IMR-90 (cell line): ENCODE results near the gene NCKAP5. TPM values are rescaled to one million over a fixed set of nuclear protein-coding genes. Genes with fewer than 3 reads are reported as not detected.

Experiments used
- ATAC-seq: fragments of 200-7000 bp; cut with Tn5 transposase; 2 replicates; pipeline ENCODE4 v1.9.1; 2020; ENCODE audit warnings: low read depth, mild to moderate bottlenecking, moderate library complexity
- BruUV-seq: library from RNA; stranded (reverse); fragments of 400-500 nt; replicated peaks from 2 replicates; lab custom pipeline; 2021; lab: Mats Ljungman, UMichigan
- CTCF ChIA-PET: fragments of 300-600 bp; formaldehyde crosslinking; extraction: SDS; loops from one replicate; lab custom pipeline; 2021; ENCODE audit warnings: antibody characterized with exemption; lab: Yijun Ruan, JAX
- POLR2A ChIA-PET: fragments of 300-600 bp; sonication (Branson Sonifier 250); formaldehyde crosslinking; loops from one replicate; lab custom pipeline; 2022; ENCODE audit warnings: antibody characterized with exemption; ENCODE audit not compliant: unreplicated experiment; lab: Charles Lee
- DNase-seq: peaks from one replicate; pipeline ENCODE4 v3.0.0; 2013
- H2AFZ ChIP-seq: replicated peaks from 2 replicates; pipeline ENCODE3; 2013; ENCODE audit warnings: low read length, mild to moderate bottlenecking; ENCODE audit not compliant: poor library complexity
- H2AK5ac ChIP-seq: 2 replicates; pipeline ENCODE4 v1.6.1; 2013; ENCODE audit warnings: low read depth, low read length, inconsistent platforms
- H2AK9ac ChIP-seq: replicated peaks from 2 replicates; pipeline ENCODE3; 2013; ENCODE audit warnings: mild to moderate bottlenecking, low read depth, low read length, moderate library complexity; ENCODE audit not compliant: poor library complexity
- H2BK120ac ChIP-seq: 2 replicates; pipeline ENCODE4 v1.6.1; 2013; ENCODE audit warnings: low read depth, low read length, inconsistent platforms
- H2BK15ac ChIP-seq: 3 replicates; pipeline ENCODE4 v1.6.1; 2013; ENCODE audit warnings: low read depth, low read length, inconsistent platforms
- H2BK20ac ChIP-seq: 2 replicates; pipeline ENCODE4 v1.6.1; 2013; ENCODE audit warnings: low read depth, mild to moderate bottlenecking, inconsistent platforms, low read length, moderate library complexity
- H2BK5ac ChIP-seq: 2 replicates; pipeline ENCODE4 v1.6.1; 2013; ENCODE audit warnings: mild to moderate bottlenecking, low read depth, low read length, inconsistent platforms; ENCODE audit not compliant: poor library complexity, severe bottlenecking
- H3K14ac ChIP-seq: replicated peaks from 2 replicates; pipeline ENCODE4 v1.6.1; 2013; ENCODE audit warnings: low read depth, low read length, inconsistent platforms
- H3K18ac ChIP-seq: 2 replicates; pipeline ENCODE4 v1.6.1; 2013; ENCODE audit warnings: low read depth, low read length, control low read depth
- H3K23ac ChIP-seq: 2 replicates; pipeline ENCODE4 v1.6.1; 2013; ENCODE audit warnings: low read depth, low read length, inconsistent platforms
- H3K27ac ChIP-seq: 2 replicates; pipeline ENCODE4 v1.5.1; 2013; ENCODE audit warnings: mild to moderate bottlenecking, control low read depth, low read length; ENCODE audit not compliant: insufficient read depth
- H3K27me3 ChIP-seq: 2 replicates; pipeline ENCODE4 v1.6.1; 2013; ENCODE audit warnings: low read length; ENCODE audit not compliant: control insufficient read depth, insufficient read depth
- H3K36me3 ChIP-seq: 2 replicates; pipeline ENCODE4 v1.6.1; 2013; ENCODE audit warnings: low read length, mixed read lengths; ENCODE audit not compliant: control insufficient read depth, insufficient read depth
- H3K4ac ChIP-seq: 2 replicates; pipeline ENCODE4 v1.6.1; 2013; ENCODE audit warnings: low read depth, low read length, inconsistent platforms
- H3K4me1 ChIP-seq: 2 replicates; pipeline ENCODE4 v1.6.1; 2013; ENCODE audit warnings: low read length, mixed read lengths; ENCODE audit not compliant: control insufficient read depth, insufficient read depth
- H3K4me2 ChIP-seq: 2 replicates; pipeline ENCODE4 v1.6.1; 2013; ENCODE audit warnings: low read depth, mild to moderate bottlenecking, control low read depth, low read length, moderate library complexity
- H3K4me3 ChIP-seq: 2 replicates; pipeline ENCODE4 v1.5.1; 2013; ENCODE audit warnings: low read depth, mild to moderate bottlenecking, control low read depth, low read length, moderate library complexity; ENCODE audit not compliant: insufficient read depth
- H3K56ac ChIP-seq: 2 replicates; pipeline ENCODE4 v1.6.1; 2013; ENCODE audit warnings: low read length, inconsistent platforms; ENCODE audit not compliant: insufficient read depth; ENCODE audit errors: extremely low read depth
- H3K79me1 ChIP-seq, 2 experiments: 2 replicates each; pipeline ENCODE4 v1.6.1; 2013; ENCODE audit warnings: low read length in 2 of 2, inconsistent platforms in 1 of 2, low read depth in 1 of 2
- H3K9ac ChIP-seq: 2 replicates; pipeline ENCODE4 v1.6.1; 2013; ENCODE audit warnings: low read depth, low read length, control low read depth
- H3K9me1 ChIP-seq: 2 replicates; pipeline ENCODE4 v1.6.1; 2013; ENCODE audit warnings: low read length, inconsistent platforms; ENCODE audit not compliant: insufficient read depth
- H3K9me3 ChIP-seq: 2 replicates; pipeline ENCODE4 v1.6.1; 2013; ENCODE audit warnings: low read length; ENCODE audit not compliant: control insufficient read depth, insufficient read depth
- H4K20me1 ChIP-seq: 2 replicates; pipeline ENCODE4 v1.6.1; 2013; ENCODE audit warnings: low read length, inconsistent platforms; ENCODE audit not compliant: insufficient read depth
- H4K5ac ChIP-seq: 2 replicates; pipeline ENCODE4 v1.6.1; 2013; ENCODE audit warnings: mild to moderate bottlenecking, low read depth, low read length, control low read depth
- H4K8ac ChIP-seq, 2 experiments: 2 replicates each; pipeline ENCODE4 v1.6.1; 2013; ENCODE audit warnings: low read depth in 2 of 2, low read length in 2 of 2, control low read depth in 1 of 2, inconsistent platforms in 1 of 2
- H4K91ac ChIP-seq: 2 replicates; pipeline ENCODE4 v1.6.1; 2013; ENCODE audit warnings: low read depth, low read length, inconsistent platforms; ENCODE audit not compliant: insufficient read depth
- BHLHE40 ChIP-seq: fragments of 150-350 bp; IDR thresholded peaks from 2 replicates; pipeline ENCODE4 v1.6.1; 2016; ENCODE audit warnings: mild to moderate bottlenecking, low read depth, low read length
- CEBPB ChIP-seq: IDR thresholded peaks from 2 replicates; pipeline ENCODE4 v1.6.1; 2012; ENCODE audit warnings: low read depth, low read length, improper control_type of control experiment
- CHD1 ChIP-seq: IDR thresholded peaks from 2 replicates; pipeline ENCODE4 v1.6.1; 2012; ENCODE audit warnings: low read depth, low read length, improper control_type of control experiment
- ELK1 ChIP-seq: fragments of 150-350 bp; IDR thresholded peaks from 2 replicates; pipeline ENCODE4 v1.6.1; 2016; ENCODE audit warnings: low read depth, mild to moderate bottlenecking, low read length, moderate library complexity, borderline replicate concordance
- FOS ChIP-seq: fragments of 150-350 bp; IDR thresholded peaks from 2 replicates; pipeline ENCODE4 v1.6.1; 2016; ENCODE audit warnings: low read depth, low read length
- MAFK ChIP-seq: IDR thresholded peaks from 2 replicates; pipeline ENCODE4 v1.6.1; 2012; ENCODE audit warnings: low read depth, low read length, improper control_type of control experiment
- MAZ ChIP-seq: IDR thresholded peaks from 2 replicates; pipeline ENCODE4 v1.6.1; 2012; ENCODE audit warnings: low read depth, mild to moderate bottlenecking, low read length, improper control_type of control experiment, moderate library complexity, borderline replicate concordance
- MXI1 ChIP-seq: IDR thresholded peaks from 2 replicates; pipeline ENCODE4 v1.6.1; 2012; ENCODE audit warnings: low read depth, mild to moderate bottlenecking, low read length, moderate library complexity, borderline replicate concordance
- NFE2L2 ChIP-seq: fragments of 150-350 bp; IDR thresholded peaks from 2 replicates; pipeline ENCODE4 v1.6.1; 2016; ENCODE audit warnings: low read depth, mild to moderate bottlenecking, low read length
- POLR2A ChIP-seq: IDR thresholded peaks from 2 replicates; pipeline ENCODE4 v1.6.1; 2012; ENCODE audit warnings: mild to moderate bottlenecking, low read depth, low read length
- RAD21 ChIP-seq: IDR thresholded peaks from 2 replicates; pipeline ENCODE4 v1.6.1; 2012; ENCODE audit warnings: low read length, improper control_type of control experiment
- RCOR1 ChIP-seq: IDR thresholded peaks from 2 replicates; pipeline ENCODE4 v1.6.1; 2012; ENCODE audit warnings: mild to moderate bottlenecking, low read length, improper control_type of control experiment; ENCODE audit not compliant: insufficient replicate concordance
- RFX5 ChIP-seq: IDR thresholded peaks from 2 replicates; pipeline ENCODE4 v1.8.0; 2012; ENCODE audit warnings: low read depth, mild to moderate bottlenecking, low read length, moderate library complexity
- WGBS, 2 experiments: methylation state at CpG; one replicate each; pipeline versions ENCODE4 v1.1.5 to v1.1.7; 2013; ENCODE audit warnings: missing lambda C conversion rate in 2 of 2; ENCODE audit not compliant: insufficient read length in 1 of 2; ENCODE audit errors: extremely low coverage in 2 of 2; 5-methylcytosine and 5-hydroxymethylcytosine counted together
- dilution Hi-C: fragments of 300-500 bp; cut with HindIII; formaldehyde crosslinking; loops from one replicate; pipeline ENCODE4 v1.14.3; 2018; ENCODE audit warnings: low sequenced_read_pairs; ENCODE audit not compliant: unreplicated experiment
- in situ Hi-C: fragments of 300-500 bp; cut with MboI; formaldehyde crosslinking; loops from 3 replicates; pipeline ENCODE4 v1.14.3; 2019; ENCODE audit warnings: low sequenced_read_pairs, inconsistent platforms, mixed read lengths
- intact Hi-C: fragments of 100-400 bp; cut with micrococcal nuclease; formaldehyde crosslinking; loops from 2 replicates; pipeline ENCODE4 v1.10.0; 2022
- polyA plus RNA-seq, 3 experiments: library from polyadenylated mRNA; depleted of rRNA; stranded (reverse); fragments of >200 nt; gene quantifications; 2 replicates each; pipeline ENCODE4 v1.2.3, GENCODE V29; 2012; ENCODE audit warnings: low replicate concordance in 1 of 3
- total RNA-seq: library from RNA; depleted of rRNA; stranded (reverse); fragments of >200 nt; gene quantifications from 2 replicates; pipeline ENCODE4 v1.2.3, GENCODE V29; 2012

The NCKAP5 gene
- total and polyA plus RNA-seq, 2 of the 4 experiments (the other 2 are of a cell fraction): 2.7 to 3.9 TPM

- Histone ChIP-seq H3K14ac (no peak overlapping the region), H3K36me3 (no peaks in the 10 kb centered on the region), H4K5ac (no peak overlapping the region), H2AK5ac (no peak overlapping the region), H3K9me1 (peaks cover 11% of the 10 kb centered on the region), H3K23ac (no peak overlapping the region), H2BK120ac (no peak overlapping the region), H2BK20ac (no peak overlapping the region), H3K4me1 (peaks cover 9% of the 10 kb centered on the region), H2AFZ (no peak overlapping the region), H4K91ac (no peak overlapping the region), H3K27me3 (no peaks in the 10 kb centered on the region), H3K4me3 (no peak overlapping the region), H3K79me1 (peaks cover 0 to 9% of the 10 kb centered on the region in 2 experiments; a peak in 1 of 4 replicates), H4K20me1 (no peaks in the 10 kb centered on the region), H3K9me3 (no peaks in the 10 kb centered on the region), H2BK15ac (no peak overlapping the region), H3K56ac (no peak overlapping the region), H3K18ac (no peak overlapping the region), H2AK9ac (no peak overlapping the region), H3K9ac (no peak overlapping the region), H2BK5ac (no peak overlapping the region), H4K8ac (no peak overlapping the region), H3K4ac (no peak overlapping the region), H3K27ac (no peak overlapping the region), H3K4me2 (no peak overlapping the region)
- intact Hi-C loops: no loop called here
- dilution Hi-C loops: no loop called here
- in situ Hi-C loops: no loop called here
- BruUV-seq: no TSS peak
- no peak for TF ChIP-seq RCOR1
- TF ChIP-seq RFX5: no peak
- TF ChIP-seq RAD21: no peak
- TF ChIP-seq ELK1: no peak
- TF ChIP-seq FOS: no peak
- TF ChIP-seq CHD1: no peak
- no peak for TF ChIP-seq MXI1
- TF ChIP-seq POLR2A: no peak
- no peak for TF ChIP-seq BHLHE40
- TF ChIP-seq MAZ: no peak
- no peak for TF ChIP-seq NFE2L2
- no peak for TF ChIP-seq MAFK
- no peak for TF ChIP-seq CEBPB
- POLR2A ChIA-PET: no interaction called here
- no CpG with 5 or more reads among the region's 5 CpGs for WGBS, 2 experiments
- DNase-seq (no peak), ATAC-seq (no peak)
- CTCF ChIA-PET: no interaction called here
These were observed 193.5 kb downstream of the NCKAP5 start for GRCh38 chr2:133374781-133375180.
